Measurements from ENCODE around the gene KLHL24. TPM values are rescaled to one million over a fixed set of nuclear protein-coding genes. Genes with fewer than 3 reads are reported as not detected.
"Not testable (repeated sequence)": the region's sequence is repeated elsewhere in the genome, so short reads cannot be mapped to it uniquely, and the experiment has no call there.

The KLHL24 gene
- total and polyA plus RNA-seq, 12 donors, result 4.9 to 150 (median 50.6) TPM

- Histone ChIP-seq H3K4me1 (replicated peaks in 1 of 2) (no peaks in the 10 kb centered on the region), H3K36me3 (replicated peaks in 1 of 2) (peaks cover 0 to 14% of the 10 kb centered on the region in 2 donors), H3K4me3 (no peak overlapping the region), H3K9me3 (replicated peaks in 1 of 3) (no peaks in the 10 kb centered on the region), H3K27ac (no peak overlapping the region), H3K27me3 (no peaks in the 10 kb centered on the region)
- no peak for DNase-seq
- intact Hi-C loops (cut with DNase I), result no loop called here
- TF ChIP-seq, protein P1, sequence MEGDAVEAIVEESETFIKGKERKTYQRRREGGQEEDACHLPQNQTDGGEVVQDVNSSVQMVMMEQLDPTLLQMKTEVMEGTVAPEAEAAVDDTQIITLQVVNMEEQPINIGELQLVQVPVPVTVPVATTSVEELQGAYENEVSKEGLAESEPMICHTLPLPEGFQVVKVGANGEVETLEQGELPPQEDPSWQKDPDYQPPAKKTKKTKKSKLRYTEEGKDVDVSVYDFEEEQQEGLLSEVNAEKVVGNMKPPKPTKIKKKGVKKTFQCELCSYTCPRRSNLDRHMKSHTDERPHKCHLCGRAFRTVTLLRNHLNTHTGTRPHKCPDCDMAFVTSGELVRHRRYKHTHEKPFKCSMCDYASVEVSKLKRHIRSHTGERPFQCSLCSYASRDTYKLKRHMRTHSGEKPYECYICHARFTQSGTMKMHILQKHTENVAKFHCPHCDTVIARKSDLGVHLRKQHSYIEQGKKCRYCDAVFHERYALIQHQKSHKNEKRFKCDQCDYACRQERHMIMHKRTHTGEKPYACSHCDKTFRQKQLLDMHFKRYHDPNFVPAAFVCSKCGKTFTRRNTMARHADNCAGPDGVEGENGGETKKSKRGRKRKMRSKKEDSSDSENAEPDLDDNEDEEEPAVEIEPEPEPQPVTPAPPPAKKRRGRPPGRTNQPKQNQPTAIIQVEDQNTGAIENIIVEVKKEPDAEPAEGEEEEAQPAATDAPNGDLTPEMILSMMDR (IDR thresholded peaks at IDR 0.05), result no peak
- TF ChIP-seq POLR2A (IDR thresholded peaks at IDR 0.05), result no peak
- WGBS, 4 donors, result 92 to 100% (median 96%) methylated on average over 3 of the region's 3 CpGs
These were observed 44.6 kb downstream of the KLHL24 start for GRCh38 chr3:183680061-183680460.

DNA sequence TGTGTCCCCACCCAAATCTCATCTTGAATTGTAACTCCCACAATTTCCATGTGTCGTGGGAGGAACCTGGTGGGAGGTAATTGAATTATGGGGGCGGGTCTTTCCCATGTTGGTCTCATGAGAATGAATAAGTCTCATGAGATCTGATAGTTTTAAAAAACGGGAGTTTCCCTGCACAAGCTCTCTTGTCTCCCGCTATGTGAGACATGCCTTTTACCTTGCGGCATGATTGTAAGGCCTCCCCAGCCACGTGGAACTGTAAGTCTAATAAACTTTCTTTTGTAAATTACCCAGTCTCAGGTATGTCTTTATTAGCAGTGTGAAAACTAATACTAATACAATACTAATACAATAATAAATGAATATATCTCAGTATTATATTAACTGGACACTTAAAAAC is 52.3 kb downstream of the KLHL24 start:
- H3K27ac ChIP-seq, result no peak overlapping the region
- no peaks in the 10 kb centered on the region for H3K4me1 ChIP-seq (replicated peaks in 1 of 2)
- no peak overlapping the region for H3K4me3 ChIP-seq
- no peak for DNase-seq
- 81 to 93% (median 85%) methylated on average over 6 of the region's 6 CpGs for WGBS, 4 donors
- TF ChIP-seq, protein P1 (IDR thresholded peaks at IDR 0.05), result no peak
- no peak for TF ChIP-seq POLR2A (IDR thresholded peaks at IDR 0.05)
- H3K36me3 ChIP-seq (replicated peaks in 1 of 2), result no peaks in the 10 kb centered on the region
- H3K9me3 ChIP-seq (replicated peaks in 1 of 3), result no peaks in the 10 kb centered on the region
- intact Hi-C loops (cut with DNase I), result no loop called here
- no peaks in the 10 kb centered on the region for H3K27me3 ChIP-seq

- no peak for TF ChIP-seq POLR2A (IDR thresholded peaks at IDR 0.05)
- TF ChIP-seq, protein P1 (IDR thresholded peaks at IDR 0.05), result no peak
- intact Hi-C loops (cut with DNase I), result no loop called here
- 81 to 87% (median 84%) methylated on average over 3 of the region's 3 CpGs for WGBS, 4 donors
- Histone ChIP-seq H3K36me3 (replicated peaks in 1 of 2) (no peaks in the 10 kb centered on the region), H3K9me3 (replicated peaks in 1 of 3) (no peaks in the 10 kb centered on the region), H3K27me3 (no peaks in the 10 kb centered on the region), H3K4me3 (no peak overlapping the region), H3K4me1 (replicated peaks in 1 of 2) (no peaks in the 10 kb centered on the region), H3K27ac (no peak overlapping the region)
- no peak for DNase-seq
These were observed 53.5 kb downstream of the KLHL24 start for GRCh38 chr3:183688874-183689273.

GRCh38 chr3:183689621-183690020 is 54.2 kb downstream of the KLHL24 start:
- DNase-seq; intact Hi-C loops (cut with DNase I); H3K27ac ChIP-seq; H3K27me3 ChIP-seq; H3K36me3 ChIP-seq (replicated peaks in 1 of 2); H3K9me3 ChIP-seq (replicated peaks in 1 of 3); H3K4me1 ChIP-seq (replicated peaks in 1 of 2); H3K4me3 ChIP-seq: not testable (repeated sequence)
- WGBS, 4 donors, result 94 to 100% (median 96%) methylated on average over 5 of the region's 5 CpGs

GRCh38 chr3:183690402-183690995 is 55.1 kb downstream of the KLHL24 start:
- WGBS, 4 donors, result 96 to 97% (median 96%) methylated on average over 11 of the region's 11 CpGs
- Histone ChIP-seq H3K27me3 (no peaks in the 10 kb centered on the region), H3K27ac (no peak overlapping the region), H3K36me3 (replicated peaks in 1 of 2) (no peaks in the 10 kb centered on the region), H3K4me3 (no peak overlapping the region), H3K4me1 (replicated peaks in 1 of 2) (no peaks in the 10 kb centered on the region), H3K9me3 (replicated peaks in 1 of 3) (no peaks in the 10 kb centered on the region)
- TF ChIP-seq, protein P1 (IDR thresholded peaks at IDR 0.05), result no peak
- TF ChIP-seq POLR2A (IDR thresholded peaks at IDR 0.05), result no peak
- DNase-seq, result no peak
- intact Hi-C loops (cut with DNase I), result no loop called here
